A673 (cell line): ENCODE data around the gene MYL12A. TPM values are rescaled to one million over a fixed set of nuclear protein-coding genes. Genes with fewer than 3 reads are reported as not detected.

Experiments used
- BruUV-seq: library from RNA; stranded (reverse); fragments of 400-500 nt; replicated peaks from 2 replicates; lab custom pipeline; 2021; lab: Mats Ljungman, UMichigan
- CTCF ChIA-PET: fragments of 300-600 bp; sonication (Branson Sonifier 250); formaldehyde crosslinking; loops from one replicate; lab custom pipeline; 2022; ENCODE audit warnings: antibody characterized with exemption; lab: Charles Lee
- POLR2A ChIA-PET: fragments of 300-600 bp; sonication (Branson Sonifier 250); formaldehyde crosslinking; loops from one replicate; lab custom pipeline; 2022; ENCODE audit warnings: antibody characterized with exemption; ENCODE audit not compliant: low non-redundant PET; lab: Charles Lee
- DNase-seq: peaks from one replicate; pipeline ENCODE4 v3.0.0-alpha.2; 2015; ENCODE audit warnings: low spot score
- H3K27ac ChIP-seq: fragments of 200-600 bp; sonication (generic); 2 replicates; pipeline ENCODE4 v1.5.1; 2016; ENCODE audit warnings: mixed run types, low read depth, mild to moderate bottlenecking, mixed read lengths, antibody characterized with exemption, low read length; ENCODE audit not compliant: poor library complexity, severe bottlenecking
- H3K27me3 ChIP-seq: fragments of 200-600 bp; sonication (generic); replicated peaks from 2 replicates; pipeline ENCODE4 v1.6.1; 2017; ENCODE audit warnings: mixed run types, low read depth, mild to moderate bottlenecking, mixed read lengths, antibody characterized with exemption, low read length; ENCODE audit not compliant: insufficient read depth, poor library complexity
- H3K36me3 ChIP-seq: fragments of 200-600 bp; sonication (generic); 2 replicates; pipeline ENCODE4 v1.6.1; 2016; ENCODE audit warnings: mixed run types, mild to moderate bottlenecking, mixed read lengths, antibody characterized with exemption, low read length; ENCODE audit not compliant: insufficient read depth, poor library complexity, severe bottlenecking
- H3K4me1 ChIP-seq: fragments of 200-600 bp; sonication (generic); 2 replicates; pipeline ENCODE4 v1.6.1; 2017; ENCODE audit warnings: mixed run types, mild to moderate bottlenecking, mixed read lengths, antibody characterized with exemption, low read length; ENCODE audit not compliant: insufficient read depth, poor library complexity, severe bottlenecking
- H3K4me3 ChIP-seq: fragments of 200-600 bp; sonication (generic); 2 replicates; pipeline ENCODE4 v1.5.1; 2016; ENCODE audit warnings: low read depth, mixed run types, mild to moderate bottlenecking, mixed read lengths, low read length; ENCODE audit not compliant: poor library complexity, severe bottlenecking
- H3K9me3 ChIP-seq: fragments of 200-600 bp; sonication (generic); 2 replicates; pipeline ENCODE4 v1.6.1; 2016; ENCODE audit warnings: mixed run types, low read depth, mild to moderate bottlenecking, mixed read lengths, antibody characterized with exemption, low read length; ENCODE audit not compliant: poor library complexity, severe bottlenecking
- EZH2 ChIP-seq: fragments of 200-600 bp; sonication (generic); IDR thresholded peaks from 2 replicates; pipeline ENCODE4 v1.6.1; 2017; ENCODE audit warnings: borderline replicate concordance, low read depth, mild to moderate bottlenecking, mixed read lengths, antibody characterized with exemption, low read length; ENCODE audit not compliant: poor library complexity, severe bottlenecking
- intact Hi-C: fragments of 100-400 bp; cut with micrococcal nuclease; formaldehyde crosslinking; loops from one replicate; pipeline ENCODE4 v1.10.0; 2022; ENCODE audit not compliant: unreplicated experiment
- total RNA-seq: library from RNA; stranded (reverse); gene quantifications from 2 replicates; pipeline ENCODE4 v1.2.3, GENCODE V29; 2021
- TF ChIP-seq, protein P1 (sequence below): fragments of 300-800, 200-600 bp; sonication (generic); conservative IDR thresholded peaks from 2 replicates; pipeline ENCODE4 v1.5.1; 2017; ENCODE audit warnings: low read depth, mild to moderate bottlenecking, antibody characterized with exemption, low read length, moderate library complexity, mixed read lengths

The MYL12A gene
- total RNA-seq, 1 experiment from 2014 or later, result 357 TPM

DNA sequence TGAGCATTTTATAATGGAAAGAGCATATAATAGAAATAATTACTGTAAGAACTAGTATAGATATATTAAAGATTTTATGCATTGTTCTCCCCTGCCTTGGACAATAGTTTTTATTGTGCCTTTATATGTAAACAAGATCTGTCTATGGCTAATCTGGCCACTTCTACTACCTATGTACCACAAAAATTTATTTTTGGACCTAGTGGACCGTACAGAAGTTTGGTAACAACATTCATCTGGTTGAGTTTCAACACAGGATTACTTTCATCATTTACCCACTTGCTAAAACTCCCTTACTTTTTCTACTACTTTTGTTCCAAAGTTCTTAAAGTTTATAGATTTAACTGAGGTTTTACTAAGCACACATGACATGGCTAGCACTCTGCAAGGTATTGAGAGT is 14.6 kb upstream of the MYL12A start:
- H3K27me3 ChIP-seq, result no peaks in the 10 kb centered on the region
- no peak overlapping the region for H3K4me3 ChIP-seq
- ChIA-PET CTCF (no interaction called here), POLR2A (no interaction called here)
- H3K36me3 ChIP-seq, result no peaks in the 10 kb centered on the region
- H3K4me1 ChIP-seq, result peaks cover 5% of the 10 kb centered on the region
- TF ChIP-seq EZH2, result no peak
- TF ChIP-seq, protein P1, sequence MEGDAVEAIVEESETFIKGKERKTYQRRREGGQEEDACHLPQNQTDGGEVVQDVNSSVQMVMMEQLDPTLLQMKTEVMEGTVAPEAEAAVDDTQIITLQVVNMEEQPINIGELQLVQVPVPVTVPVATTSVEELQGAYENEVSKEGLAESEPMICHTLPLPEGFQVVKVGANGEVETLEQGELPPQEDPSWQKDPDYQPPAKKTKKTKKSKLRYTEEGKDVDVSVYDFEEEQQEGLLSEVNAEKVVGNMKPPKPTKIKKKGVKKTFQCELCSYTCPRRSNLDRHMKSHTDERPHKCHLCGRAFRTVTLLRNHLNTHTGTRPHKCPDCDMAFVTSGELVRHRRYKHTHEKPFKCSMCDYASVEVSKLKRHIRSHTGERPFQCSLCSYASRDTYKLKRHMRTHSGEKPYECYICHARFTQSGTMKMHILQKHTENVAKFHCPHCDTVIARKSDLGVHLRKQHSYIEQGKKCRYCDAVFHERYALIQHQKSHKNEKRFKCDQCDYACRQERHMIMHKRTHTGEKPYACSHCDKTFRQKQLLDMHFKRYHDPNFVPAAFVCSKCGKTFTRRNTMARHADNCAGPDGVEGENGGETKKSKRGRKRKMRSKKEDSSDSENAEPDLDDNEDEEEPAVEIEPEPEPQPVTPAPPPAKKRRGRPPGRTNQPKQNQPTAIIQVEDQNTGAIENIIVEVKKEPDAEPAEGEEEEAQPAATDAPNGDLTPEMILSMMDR, result no peak
- H3K9me3 ChIP-seq, result no peaks in the 10 kb centered on the region
- intact Hi-C loops, result no loop called here
- no peak overlapping the region for H3K27ac ChIP-seq
- DNase-seq, result no peak
- no TSS peak for BruUV-seq

DNA sequence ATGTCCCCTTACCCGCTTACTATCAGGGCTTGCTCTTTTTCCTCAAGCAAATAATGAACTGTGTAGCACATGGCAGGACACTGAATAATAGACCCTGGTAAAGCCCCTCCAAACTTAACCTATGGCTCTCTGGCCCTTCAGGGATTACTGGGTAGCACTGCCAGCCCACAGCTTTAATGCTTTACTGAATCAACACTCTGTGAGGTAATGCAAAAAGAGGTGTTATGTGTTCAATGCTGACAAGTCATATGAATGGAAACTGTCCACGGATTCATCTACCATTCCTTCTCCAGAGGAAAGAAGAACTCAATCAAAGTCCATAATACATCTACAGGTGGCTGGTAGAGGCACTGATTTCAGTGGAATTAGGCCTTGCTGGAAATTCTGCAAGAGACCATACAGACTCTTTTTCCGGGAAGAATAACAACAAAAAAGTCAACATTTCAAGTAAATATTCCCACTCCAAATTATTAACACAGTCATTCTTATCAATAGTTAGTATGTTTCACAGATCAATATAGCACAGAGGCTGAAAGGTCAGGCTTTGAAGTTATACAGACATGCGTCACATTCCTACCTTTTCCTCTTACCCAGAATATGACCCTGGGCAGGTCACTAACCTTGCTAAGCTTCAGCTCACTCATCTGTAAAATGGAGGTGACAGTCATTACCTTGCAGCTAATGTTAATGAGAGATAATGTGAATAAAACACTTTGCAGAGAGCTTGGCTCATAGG is 14.0 kb upstream of the MYL12A start:
- peaks cover 5% of the 10 kb centered on the region for H3K4me1 ChIP-seq
- no peak overlapping the region for H3K27ac ChIP-seq
- ChIA-PET CTCF (no interaction called here), POLR2A (no interaction called here)
- H3K27me3 ChIP-seq, result no peaks in the 10 kb centered on the region
- H3K9me3 ChIP-seq, result no peaks in the 10 kb centered on the region
- H3K36me3 ChIP-seq, result no peaks in the 10 kb centered on the region
- no peak for DNase-seq
- intact Hi-C loops, result no loop called here
- TF ChIP-seq EZH2, result no peak
- TF ChIP-seq, protein P1, result no peak
- H3K4me3 ChIP-seq, result no peak overlapping the region
- no TSS peak for BruUV-seq

DNA sequence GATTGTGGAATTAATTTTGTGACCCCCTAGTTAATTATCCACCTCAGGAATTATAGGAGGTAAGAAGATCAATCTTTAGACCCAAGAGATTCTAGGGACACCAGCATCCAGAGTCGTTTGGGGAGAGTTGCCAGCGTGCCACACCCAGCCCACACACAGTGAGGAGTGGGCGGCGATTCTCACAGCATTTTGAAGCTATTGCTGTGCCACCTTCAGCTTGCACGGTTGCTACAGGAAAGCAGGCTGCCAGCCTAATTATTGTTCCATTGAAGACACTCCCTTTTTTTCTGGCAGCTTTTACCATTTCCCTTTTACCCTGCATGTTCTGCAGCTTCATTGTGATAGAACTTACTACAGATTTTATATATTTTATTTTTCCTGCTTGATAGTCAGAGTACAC is 13.1 kb upstream of the MYL12A start:
- H3K4me1 ChIP-seq, result peaks cover 5% of the 10 kb centered on the region
- intact Hi-C loops, result no loop called here
- no peaks in the 10 kb centered on the region for H3K9me3 ChIP-seq
- H3K4me3 ChIP-seq, result no peak overlapping the region
- no peak for TF ChIP-seq EZH2
- TF ChIP-seq, protein P1, result no peak
- BruUV-seq, result no TSS peak
- no peaks in the 10 kb centered on the region for H3K36me3 ChIP-seq
- ChIA-PET POLR2A (no interaction called here), CTCF (no interaction called here)
- H3K27me3 ChIP-seq, result no peaks in the 10 kb centered on the region
- no peak overlapping the region for H3K27ac ChIP-seq
- DNase-seq, result peak; percentile 25
